ENCODE measurements around the gene HNRNPLL.
A peak's percentile ranks its signal among the peaks of the same experiment; 100 is the strongest.

Gene HNRNPLL

DNA sequence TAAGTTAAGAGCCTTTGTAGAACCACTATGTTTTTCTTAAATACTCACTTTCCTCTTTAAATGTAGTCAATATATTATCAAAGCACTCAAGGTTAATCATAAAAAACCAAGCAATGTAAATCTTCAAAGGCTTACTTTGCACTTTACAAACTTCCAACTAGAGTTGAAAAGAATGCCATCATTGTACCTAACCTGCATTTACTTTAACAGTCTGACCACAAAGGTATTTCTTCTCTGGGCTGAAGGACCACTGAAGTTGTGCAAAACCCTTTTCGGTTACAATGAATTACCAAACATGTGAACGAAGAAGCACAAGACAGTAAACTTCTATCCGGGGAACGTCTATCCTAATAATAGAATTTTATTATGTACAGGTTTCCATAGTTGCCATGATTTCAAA lies 3.0 kb downstream of the HNRNPLL start:
- 0 out of 2 replicates have a peak overlapping the region, but pooled peaks have one; percentile 41 for H3K27ac ChIP-seq (ENCODE audit: extremely low read depth, low read depth, low read length)
- H3K4me1 ChIP-seq (ENCODE audit: control insufficient read depth, insufficient read depth, low read length) = peaks cover 25% of the 10 kb centered on the region; the same call in 1 of the 2 replicates
- CTCF ChIA-PET = interaction anchor here (0.6 to 6.3 kb wide), 3 partner anchors 9 to 82 kb away, joined by 3 to 47 read pairs (median 5); no protein-coding TSS in a partner anchor
- no peaks in the 10 kb centered on the region; a peak in 1 of 3 replicates for H3K36me3 ChIP-seq (ENCODE audit: control insufficient read depth in 2 of 2, insufficient read depth in 1 of 2, low read length in 2 of 2)
- TF ChIP-seq ZNF426 (tag by site-specific recombination; IDR thresholded peaks at IDR 0.05) (no peak), ZNF114 (tag by site-specific recombination; IDR thresholded peaks at IDR 0.05) (no peak), TCF7L2 (IDR thresholded peaks at IDR 0.05; ENCODE audit: borderline replicate concordance, low read depth, low read length) (0 out of 2 replicates have a peak, but pooled peaks have one; percentile 33)
- TF ChIP-seq, protein P1, sequence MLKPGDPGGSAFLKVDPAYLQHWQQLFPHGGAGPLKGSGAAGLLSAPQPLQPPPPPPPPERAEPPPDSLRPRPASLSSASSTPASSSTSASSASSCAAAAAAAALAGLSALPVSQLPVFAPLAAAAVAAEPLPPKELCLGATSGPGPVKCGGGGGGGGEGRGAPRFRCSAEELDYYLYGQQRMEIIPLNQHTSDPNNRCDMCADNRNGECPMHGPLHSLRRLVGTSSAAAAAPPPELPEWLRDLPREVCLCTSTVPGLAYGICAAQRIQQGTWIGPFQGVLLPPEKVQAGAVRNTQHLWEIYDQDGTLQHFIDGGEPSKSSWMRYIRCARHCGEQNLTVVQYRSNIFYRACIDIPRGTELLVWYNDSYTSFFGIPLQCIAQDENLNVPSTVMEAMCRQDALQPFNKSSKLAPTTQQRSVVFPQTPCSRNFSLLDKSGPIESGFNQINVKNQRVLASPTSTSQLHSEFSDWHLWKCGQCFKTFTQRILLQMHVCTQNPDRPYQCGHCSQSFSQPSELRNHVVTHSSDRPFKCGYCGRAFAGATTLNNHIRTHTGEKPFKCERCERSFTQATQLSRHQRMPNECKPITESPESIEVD (tag by site-specific recombination; IDR thresholded peaks at IDR 0.05) = peak; percentile 85
- TF ChIP-seq, protein P2, sequence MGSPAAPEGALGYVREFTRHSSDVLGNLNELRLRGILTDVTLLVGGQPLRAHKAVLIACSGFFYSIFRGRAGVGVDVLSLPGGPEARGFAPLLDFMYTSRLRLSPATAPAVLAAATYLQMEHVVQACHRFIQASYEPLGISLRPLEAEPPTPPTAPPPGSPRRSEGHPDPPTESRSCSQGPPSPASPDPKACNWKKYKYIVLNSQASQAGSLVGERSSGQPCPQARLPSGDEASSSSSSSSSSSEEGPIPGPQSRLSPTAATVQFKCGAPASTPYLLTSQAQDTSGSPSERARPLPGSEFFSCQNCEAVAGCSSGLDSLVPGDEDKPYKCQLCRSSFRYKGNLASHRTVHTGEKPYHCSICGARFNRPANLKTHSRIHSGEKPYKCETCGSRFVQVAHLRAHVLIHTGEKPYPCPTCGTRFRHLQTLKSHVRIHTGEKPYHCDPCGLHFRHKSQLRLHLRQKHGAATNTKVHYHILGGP (tag by site-specific recombination; IDR thresholded peaks at IDR 0.05) = no peak
- no peaks in the 10 kb centered on the region for H3K9me3 ChIP-seq (ENCODE audit: control insufficient read depth, insufficient read depth, low read depth, low read length)
- POLR2A ChIA-PET = interaction anchor here (2.2 kb wide), 1 partner anchor 151 kb away, joined by 22 read pairs; the partner anchor contains the start of gene SRSF7
- H3K4me3 ChIP-seq (ENCODE audit: low read depth, low read length) = peak overlapping the region; percentile 29

DNA sequence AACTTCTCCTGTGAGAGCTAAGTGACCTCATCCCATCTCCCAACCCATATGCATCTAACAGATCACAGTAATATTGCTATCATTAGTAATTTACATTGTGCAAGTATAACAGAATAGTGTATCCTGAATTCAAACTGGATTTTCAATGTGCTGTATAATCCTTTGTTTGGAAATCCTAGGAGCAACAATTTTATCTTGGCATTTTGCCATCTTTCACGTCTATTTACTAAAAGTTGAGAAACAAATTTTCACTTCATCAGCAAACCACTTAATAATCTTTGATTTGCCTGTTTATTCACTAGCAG lies 3.8 kb downstream of the HNRNPLL start:
- H3K27ac ChIP-seq (ENCODE audit: extremely low read depth, low read depth, low read length) = 0 out of 2 replicates have a peak overlapping the region, but pooled peaks have one; percentile 4
- H3K9me3 ChIP-seq (ENCODE audit: control insufficient read depth, insufficient read depth, low read depth, low read length) = no peaks in the 10 kb centered on the region
- H3K4me3 ChIP-seq (ENCODE audit: low read depth, low read length) = no peak overlapping the region
- peaks cover 25% of the 10 kb centered on the region; the same call in 1 of the 2 replicates for H3K4me1 ChIP-seq (ENCODE audit: control insufficient read depth, insufficient read depth, low read length)
- POLR2A ChIA-PET = interaction anchor here (2.2 kb wide), 1 partner anchor 152 kb away, joined by 22 read pairs; the partner anchor contains the start of gene SRSF7
- TF ChIP-seq, protein P3, sequence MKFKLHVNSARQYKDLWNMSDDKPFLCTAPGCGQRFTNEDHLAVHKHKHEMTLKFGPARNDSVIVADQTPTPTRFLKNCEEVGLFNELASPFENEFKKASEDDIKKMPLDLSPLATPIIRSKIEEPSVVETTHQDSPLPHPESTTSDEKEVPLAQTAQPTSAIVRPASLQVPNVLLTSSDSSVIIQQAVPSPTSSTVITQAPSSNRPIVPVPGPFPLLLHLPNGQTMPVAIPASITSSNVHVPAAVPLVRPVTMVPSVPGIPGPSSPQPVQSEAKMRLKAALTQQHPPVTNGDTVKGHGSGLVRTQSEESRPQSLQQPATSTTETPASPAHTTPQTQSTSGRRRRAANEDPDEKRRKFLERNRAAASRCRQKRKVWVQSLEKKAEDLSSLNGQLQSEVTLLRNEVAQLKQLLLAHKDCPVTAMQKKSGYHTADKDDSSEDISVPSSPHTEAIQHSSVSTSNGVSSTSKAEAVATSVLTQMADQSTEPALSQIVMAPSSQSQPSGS (tag by site-specific recombination; IDR thresholded peaks at IDR 0.05; ENCODE audit: low read depth) = peak; percentile 41; the same call in 1 of the 2 replicates
- TF ChIP-seq ZNF366 (tag by site-specific recombination; conservative IDR thresholded peaks at IDR 0.05) (peak; percentile 30; the same call in 1 of the 2 replicates), SCRT2 (tag by site-specific recombination; IDR thresholded peaks at IDR 0.05) (peak; percentile 67), IKZF3 (tag by site-specific recombination; IDR thresholded peaks at IDR 0.05) (0 out of 2 replicates have a peak, but pooled peaks have one; percentile 42), ZNF19 (tag by site-specific recombination; IDR thresholded peaks at IDR 0.05; ENCODE audit: low read depth) (no peak)
- TF ChIP-seq, protein P1 (tag by site-specific recombination; IDR thresholded peaks at IDR 0.05) = peak; percentile 92
- TF ChIP-seq, protein P4, sequence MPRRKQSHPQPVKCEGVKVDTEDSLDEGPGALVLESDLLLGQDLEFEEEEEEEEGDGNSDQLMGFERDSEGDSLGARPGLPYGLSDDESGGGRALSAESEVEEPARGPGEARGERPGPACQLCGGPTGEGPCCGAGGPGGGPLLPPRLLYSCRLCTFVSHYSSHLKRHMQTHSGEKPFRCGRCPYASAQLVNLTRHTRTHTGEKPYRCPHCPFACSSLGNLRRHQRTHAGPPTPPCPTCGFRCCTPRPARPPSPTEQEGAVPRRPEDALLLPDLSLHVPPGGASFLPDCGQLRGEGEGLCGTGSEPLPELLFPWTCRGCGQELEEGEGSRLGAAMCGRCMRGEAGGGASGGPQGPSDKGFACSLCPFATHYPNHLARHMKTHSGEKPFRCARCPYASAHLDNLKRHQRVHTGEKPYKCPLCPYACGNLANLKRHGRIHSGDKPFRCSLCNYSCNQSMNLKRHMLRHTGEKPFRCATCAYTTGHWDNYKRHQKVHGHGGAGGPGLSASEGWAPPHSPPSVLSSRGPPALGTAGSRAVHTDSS (tag by site-specific recombination; IDR thresholded peaks at IDR 0.05) = no peak
- TF ChIP-seq, protein P5, sequence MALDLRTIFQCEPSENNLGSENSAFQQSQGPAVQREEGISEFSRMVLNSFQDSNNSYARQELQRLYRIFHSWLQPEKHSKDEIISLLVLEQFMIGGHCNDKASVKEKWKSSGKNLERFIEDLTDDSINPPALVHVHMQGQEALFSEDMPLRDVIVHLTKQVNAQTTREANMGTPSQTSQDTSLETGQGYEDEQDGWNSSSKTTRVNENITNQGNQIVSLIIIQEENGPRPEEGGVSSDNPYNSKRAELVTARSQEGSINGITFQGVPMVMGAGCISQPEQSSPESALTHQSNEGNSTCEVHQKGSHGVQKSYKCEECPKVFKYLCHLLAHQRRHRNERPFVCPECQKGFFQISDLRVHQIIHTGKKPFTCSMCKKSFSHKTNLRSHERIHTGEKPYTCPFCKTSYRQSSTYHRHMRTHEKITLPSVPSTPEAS (tag by site-specific recombination; IDR thresholded peaks at IDR 0.05) = peak; percentile 10; the same call in 1 of the 2 replicates
- H3K36me3 ChIP-seq (ENCODE audit: control insufficient read depth in 2 of 2, insufficient read depth in 1 of 2, low read length in 2 of 2) = no peaks in the 10 kb centered on the region; a peak in 1 of 3 replicates
- CTCF ChIA-PET = interaction anchor here (0.5 to 2.5 kb wide), 6 partner anchors 8 to 440 kb away, joined by 3 to 30 read pairs (median 4); no protein-coding TSS in a partner anchor

Data from HEK293 (cell line).